H4 (cell line): ENCODE data around the gene ADSL. TPM values are rescaled to one million over a fixed set of nuclear protein-coding genes. Genes with fewer than 3 reads are reported as not detected.

Experiments used
- DNase-seq: peaks from one replicate; pipeline ENCODE4 v3.0.0-alpha.2; 2015; ENCODE audit warnings: low spot score
- total RNA-seq: library from RNA; depleted of rRNA; stranded (reverse); fragments of >200 nt; shearing (Covaris generic); gene quantifications from 2 replicates; pipeline ENCODE4 v1.2.3, GENCODE V29; 2014

ADSL gene
- total RNA-seq, 1 experiment from 2014 or later: 214 TPM

DNA sequence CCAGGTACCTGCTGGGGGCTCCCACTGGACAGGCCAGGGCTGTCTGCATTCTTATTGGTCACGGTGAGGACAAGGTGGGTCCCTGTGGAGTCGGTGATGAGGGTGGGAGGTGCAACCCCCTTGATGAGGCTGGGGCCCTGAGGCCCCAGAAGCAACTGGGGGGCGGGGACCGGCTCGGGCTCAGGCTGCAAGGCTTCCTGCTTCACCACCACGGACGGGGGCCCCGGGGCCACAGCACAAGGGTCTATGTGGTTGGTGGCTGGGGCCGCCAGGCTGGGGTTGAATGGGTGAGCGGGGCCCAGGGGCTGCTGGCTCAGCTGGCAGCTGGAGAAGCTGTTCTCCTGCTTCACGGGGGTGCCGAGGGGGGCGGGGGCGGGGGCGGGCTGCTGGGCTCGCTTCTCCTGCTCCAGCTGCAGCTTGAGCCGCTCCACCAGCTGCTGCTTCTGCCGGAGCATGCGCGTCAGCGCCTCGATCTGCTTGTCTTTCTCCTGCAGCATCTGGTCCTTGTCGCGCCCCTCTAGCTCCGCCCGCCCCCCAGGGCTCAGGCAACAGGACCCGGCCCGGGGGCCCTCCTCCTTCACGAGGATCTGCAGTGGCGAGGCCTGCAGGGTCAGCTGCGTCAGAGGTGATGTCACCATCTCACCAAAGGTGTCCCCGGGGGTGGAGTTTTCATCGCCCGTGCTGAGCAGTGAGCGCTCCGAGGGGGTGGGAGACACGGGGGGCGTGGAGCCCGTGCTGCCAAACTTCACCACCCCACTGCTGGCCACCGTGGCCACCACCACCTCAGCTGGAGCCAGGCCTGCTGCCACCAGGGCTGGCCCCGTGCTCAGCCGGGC, 72.3 kb downstream of the ADSL start:
- no peak for DNase-seq

DNA sequence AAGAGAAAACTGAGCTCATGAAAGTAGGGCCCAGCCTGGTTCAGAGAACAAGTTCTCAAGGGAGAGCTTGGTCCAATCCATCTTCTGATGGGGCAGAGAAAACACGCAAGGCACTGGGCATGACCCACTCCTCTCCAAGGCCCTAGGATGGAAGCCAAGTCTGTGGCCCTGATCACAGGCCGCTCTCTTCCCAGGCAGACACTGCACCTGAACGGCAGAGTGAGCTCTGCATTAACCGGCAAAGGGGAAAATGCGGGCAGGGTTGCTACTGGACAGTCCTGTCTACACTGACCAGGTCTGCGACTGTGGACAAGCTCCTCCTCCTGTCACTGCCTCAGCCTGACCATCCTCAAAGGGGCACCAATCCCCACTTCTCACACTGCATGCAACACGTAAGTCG, 73.4 kb downstream of the ADSL start:
- no peak for DNase-seq

DNA sequence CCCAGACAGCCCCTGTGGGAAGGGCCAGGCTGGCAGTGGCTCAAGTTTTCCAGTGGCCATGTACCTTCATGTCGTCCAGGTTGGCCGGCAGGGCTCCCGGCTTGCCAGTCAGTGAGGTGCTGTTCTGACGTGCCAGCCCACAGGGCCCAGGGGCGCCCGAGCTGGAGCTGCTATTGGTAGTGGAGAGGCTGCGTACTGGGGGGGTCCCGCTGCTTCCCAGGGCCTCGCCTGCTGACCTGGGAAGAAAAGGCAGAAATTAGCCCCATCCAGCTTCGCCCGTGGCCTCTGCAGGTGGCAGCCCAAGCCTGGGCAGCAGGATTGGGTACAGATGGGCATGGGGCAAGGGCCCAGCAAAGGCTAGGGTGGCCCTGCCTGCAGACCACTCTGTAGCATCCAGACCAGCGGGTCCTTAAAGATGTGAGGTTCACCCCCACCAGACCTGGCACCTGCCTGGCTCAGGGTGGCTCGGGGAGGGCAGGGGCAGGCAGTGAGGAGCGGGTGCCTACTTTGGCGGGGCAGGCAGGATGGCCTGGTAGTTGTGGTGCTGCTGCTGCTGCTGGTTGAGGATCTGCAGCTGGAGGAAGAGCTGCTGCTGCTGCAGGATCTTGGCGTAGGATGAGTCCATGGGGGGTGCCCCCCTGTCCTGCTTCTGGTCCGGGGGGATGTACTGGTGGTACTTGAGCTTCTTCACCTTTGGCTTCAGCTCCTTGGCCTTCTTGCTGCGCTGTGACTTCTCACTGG, 74.2 kb downstream of the ADSL start:
- no peak for DNase-seq

DNA sequence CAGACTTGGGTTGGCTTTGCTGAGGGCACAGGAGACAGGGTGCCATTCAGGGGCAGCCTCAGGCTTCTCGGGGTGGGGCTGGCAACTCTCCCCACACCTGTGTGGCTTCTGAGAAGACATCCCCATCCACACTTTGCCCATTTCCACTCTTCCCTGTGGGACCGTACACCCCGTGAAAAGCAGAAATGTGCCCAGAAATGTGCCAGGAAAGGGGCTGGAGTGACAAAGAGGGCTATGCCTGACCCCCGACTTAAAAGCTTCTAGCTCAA, 74.7 kb downstream of the ADSL start:
- no peak for DNase-seq

DNA sequence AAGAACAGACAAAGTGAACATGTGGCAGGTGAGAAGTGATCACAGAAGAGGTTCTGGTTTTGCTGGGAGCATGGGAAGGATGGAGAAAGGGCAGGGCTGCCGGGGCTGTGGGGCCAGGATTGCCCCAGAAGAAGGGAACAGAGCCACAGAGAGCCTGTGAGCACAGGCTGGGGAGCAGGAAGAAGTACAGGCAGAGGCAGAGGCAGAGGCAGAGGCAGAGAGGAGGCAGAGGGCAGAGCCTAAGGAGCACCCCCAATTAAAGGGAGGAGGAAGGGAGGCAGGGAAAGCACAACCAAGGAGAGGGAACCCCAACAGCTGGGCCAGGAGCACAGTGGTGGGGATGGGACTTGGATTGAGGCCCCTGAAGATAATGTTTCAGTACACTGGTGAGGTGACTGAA, 75.6 kb downstream of the ADSL start:
- DNase-seq: no peak

DNA sequence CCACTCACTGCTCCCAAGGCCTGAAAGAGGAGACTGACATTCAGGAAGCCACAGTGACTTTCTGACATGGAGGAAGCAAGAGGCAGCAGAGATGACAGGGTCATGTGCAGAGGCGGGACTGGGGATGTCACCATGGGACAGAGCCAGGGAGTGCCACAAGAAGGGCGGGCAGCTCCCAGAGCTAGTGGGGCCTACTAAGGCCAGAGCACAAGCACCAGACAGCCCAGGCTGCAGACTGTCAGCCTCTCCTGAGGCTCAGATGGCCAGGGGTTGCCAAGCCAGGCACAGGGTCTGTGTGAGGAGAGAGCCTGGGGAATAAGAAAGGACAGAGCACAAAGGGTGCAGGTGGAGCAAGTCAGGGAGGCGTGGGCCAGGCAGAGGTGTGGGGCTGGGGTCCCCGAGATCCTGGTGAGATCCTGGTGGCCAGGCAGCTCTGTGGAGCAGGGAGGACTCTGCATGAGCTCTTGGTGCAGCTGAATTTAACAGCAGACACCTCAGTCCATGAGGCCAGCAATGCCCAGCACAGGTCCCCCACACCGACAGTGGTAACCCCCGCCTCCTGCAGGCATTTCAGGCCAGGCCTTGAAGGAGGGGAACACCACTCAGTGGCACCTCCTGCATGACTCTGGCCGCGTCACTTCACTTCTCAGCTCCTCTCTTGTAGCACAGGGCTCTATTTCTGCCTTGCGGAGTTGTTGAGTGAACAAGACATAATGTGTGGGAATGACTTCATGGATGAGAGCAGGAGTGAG, 76.4 kb downstream of the ADSL start:
- no peak for DNase-seq

DNA sequence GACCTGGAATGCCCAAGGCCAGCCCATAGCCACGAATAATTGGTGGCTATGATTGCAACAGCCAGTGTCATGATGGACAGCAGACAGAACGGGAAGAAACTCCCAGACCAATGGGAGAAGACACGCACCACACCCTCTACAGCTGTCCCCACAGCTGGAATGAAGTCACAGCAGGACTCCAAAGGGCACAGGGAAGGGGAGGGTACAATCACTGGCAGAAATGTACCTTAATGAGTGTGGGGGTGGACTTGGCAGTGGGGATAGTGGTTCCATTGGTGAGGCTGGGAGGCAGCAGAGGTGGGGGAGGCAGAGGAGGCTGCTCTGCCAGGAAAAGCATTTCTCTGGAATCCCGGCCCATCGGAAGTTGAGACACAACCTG, 77.0 kb downstream of the ADSL start:
- DNase-seq: no peak

DNA sequence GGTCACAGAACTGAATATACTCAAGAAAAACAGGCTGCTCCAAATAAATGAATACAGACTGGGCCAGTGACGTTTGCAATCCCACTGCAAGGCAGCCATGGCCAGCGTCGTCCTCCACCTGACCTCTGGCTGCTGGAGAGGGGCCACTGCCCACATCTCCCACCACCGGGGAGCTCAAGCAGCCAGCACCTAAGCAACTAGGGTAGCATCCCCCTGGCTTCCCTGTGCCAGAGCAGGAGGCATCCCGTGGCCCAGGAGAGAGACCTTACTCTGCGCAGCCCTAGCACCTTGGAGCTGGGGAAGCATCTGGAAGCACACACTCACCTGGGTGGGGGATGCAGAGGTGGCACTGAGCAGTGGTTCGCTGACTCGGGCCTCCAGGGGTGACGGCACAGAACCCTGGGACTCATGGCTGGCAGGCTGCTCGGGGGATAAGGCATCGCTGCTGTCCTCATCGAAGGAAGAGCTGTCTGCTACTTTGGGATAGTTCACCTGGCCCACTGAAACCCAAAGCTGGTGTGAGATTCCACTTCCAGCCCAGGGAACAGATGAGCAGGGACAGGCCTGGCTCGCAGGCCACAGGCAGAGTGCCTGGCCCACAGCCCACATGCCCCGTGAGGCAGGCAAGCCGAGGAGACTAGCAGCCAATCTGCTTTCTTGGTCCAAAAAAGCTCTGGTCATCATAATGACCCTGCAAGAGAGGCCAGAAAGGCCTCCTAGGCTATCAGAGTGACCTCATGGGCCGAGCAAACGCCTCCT, 77.8 kb downstream of the ADSL start:
- no peak for DNase-seq

DNA sequence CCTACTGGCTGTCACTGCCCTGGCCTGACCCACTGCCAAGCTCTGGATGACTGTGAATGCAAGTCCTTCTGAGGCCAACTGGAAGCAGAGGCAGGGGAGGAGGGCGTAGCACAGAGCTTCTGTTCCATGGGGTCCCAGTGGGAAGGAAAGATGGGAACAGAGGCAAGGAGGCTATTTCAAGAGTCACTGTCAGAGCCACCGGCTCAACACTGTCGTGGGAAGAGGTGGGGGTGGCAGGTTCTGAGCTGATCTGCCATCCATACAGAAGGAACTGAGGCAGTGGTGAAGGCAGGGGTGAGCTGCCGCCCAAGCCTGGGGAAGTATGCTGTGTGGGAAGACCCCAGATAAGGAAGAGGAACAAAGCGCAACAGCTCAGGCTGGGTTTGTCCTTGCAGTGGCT, 78.8 kb downstream of the ADSL start:
- no peak for DNase-seq

DNA sequence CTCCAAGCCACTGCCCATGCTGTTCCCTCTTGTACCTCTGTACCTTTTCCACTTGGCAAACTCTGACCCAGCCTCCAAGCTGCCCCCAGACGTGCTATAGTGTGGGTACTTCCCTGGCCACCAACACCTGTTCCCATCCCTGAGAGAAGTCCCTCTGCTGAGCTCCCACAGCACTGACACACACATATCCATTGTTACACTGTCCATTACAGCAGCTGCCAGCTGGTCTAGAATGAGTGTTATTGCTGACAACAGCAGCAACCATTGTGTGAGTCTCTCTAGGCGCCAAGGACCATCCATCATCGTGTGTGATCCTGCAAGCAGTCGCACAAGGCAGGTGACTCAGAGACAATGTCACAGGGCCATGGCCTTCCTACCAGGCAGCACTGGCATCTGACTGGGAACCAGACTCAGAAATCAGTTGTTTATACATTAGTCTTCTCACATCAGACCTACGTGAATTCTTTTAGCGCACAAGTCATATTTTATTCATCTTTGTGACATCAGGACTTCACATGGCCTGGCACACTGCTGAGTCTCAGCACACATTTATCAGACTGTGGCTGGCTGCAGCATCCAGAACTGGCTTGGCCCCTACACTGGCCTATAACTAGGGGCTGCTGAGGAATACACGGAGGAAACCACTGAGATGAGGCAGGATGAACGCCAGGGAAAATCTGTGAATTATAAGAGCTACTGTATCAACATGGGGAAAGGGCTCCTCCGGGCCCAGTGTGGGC, 80.5 kb downstream of the ADSL start:
- no peak for DNase-seq

DNA sequence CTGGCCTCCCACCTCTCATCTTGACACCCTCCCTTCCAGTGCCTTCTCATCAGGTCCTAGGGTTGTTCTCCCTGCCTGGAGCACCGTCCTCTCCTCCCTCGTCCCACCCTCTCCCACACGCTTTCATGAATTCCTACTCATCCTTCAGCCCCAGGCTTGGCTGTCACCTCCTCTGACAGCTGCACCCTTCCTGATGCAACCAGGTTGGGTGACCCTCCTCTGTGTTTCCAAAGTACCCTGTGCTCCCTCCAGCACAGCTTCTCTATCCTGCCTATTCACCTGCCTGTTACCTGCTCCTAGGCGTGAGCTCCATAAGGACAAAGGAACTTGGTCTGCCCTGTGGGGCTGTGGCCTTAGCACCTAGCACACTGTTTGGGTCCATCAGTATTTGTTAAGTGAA, 82.5 kb downstream of the ADSL start:
- no peak for DNase-seq

DNA sequence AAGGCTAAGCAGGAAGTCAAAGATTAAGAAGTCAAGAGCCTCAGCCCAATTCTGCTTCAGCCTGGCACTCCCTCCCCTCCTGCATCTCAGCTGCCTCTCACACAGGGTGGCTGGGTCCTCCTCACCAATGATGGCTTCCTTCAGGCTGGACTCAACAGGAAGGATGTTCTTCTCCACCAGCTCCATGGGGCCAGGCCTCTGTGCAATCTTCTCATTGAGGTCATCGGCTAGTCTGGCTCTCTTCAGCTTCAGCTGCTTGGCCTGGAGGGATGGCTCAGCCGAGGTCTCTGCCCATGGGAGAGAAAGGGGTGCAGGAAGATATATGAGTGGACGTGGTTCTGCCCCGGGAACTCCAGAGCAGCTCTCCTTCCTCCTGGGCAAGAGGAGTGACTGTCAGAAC, 83.2 kb downstream of the ADSL start:
- DNase-seq: no peak

DNA sequence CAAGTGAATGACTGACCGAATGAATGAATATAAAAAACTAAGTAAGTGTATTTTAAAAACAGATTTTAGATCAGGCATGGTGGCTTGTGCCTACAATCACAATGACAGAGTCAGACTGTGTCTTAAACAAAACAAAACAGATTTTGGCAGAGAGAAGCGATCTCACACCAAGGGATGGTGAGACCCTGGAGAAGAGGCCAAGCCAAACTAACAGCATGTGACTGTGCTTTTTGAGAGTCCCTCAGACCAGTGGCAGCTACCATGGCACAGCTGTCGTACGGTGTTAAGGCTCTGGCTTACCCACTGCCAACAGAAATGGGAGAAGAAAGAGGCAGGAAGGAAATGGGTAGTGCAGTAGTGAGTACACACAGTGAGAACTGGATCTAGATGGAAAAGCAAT, 84.7 kb downstream of the ADSL start:
- no peak for DNase-seq

DNA sequence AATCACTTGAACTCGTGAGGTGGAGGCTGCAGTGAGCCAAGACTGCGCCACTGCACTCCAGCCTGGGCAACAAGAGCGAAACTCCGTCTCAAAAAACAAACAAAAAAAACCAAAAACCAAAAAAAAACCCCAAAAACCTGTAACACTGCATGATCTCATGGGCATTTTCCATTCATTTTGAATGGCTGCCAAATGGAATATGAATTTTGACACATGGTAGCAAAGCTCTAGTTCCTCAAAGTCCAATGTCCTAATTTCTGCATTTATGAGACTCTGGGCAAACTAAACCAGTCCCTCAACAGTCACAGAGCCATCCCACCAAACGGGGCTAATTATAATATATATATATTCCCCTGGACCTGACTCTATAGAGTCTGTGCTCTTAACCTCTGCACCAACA, 85.9 kb downstream of the ADSL start:
- DNase-seq: no peak

DNA sequence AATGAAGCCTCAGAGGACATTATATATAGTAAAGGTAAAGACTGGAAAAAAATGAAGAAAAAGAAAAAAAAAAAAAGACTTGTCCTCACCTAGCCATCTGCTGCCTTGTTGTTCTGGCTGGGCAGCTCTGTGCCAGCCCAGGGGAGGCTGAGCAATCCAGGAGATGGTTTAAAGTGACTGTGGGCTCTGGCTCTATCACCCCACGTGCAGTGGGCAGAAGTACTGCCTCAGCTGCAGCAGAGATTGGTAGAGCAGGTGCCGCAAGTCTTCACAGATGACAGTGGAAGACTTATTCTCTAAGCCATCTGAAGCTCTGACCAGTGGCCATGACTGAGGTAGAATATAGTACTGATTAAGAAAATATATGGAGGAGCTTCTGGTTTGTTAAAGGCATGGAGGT, 86.3 kb downstream of the ADSL start:
- DNase-seq: no peak

DNA sequence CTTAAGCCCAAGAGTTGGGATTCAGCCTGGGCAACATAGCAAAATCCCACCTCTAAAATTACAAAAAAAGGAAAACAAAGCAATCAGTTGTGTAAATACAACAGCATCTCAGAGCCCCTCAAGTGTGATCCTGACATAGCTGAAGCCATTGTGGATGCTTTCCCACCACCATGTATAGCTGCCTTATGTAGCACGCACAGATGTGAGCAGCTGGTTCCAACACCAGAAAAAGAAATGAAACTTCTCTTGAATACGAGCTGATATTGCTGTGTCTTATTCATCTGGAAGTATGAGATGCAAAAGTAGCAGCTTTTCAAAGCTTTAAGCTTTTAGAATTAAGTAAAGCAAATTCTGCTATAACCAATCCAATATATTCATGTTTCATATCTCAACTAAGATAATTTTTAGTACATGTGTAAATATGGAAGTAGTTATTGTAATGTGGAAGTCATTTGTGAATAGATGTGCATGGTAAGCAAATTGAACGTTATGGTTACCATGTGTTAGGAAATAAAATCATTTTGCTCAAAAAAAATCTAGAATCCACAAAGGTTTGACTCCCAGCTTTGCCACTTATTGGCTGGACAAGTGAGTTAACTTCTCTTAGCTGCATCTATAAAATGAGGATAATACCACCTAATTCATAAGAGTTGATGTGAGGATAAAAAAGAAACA, 87.3 kb downstream of the ADSL start:
- no peak for DNase-seq

DNA sequence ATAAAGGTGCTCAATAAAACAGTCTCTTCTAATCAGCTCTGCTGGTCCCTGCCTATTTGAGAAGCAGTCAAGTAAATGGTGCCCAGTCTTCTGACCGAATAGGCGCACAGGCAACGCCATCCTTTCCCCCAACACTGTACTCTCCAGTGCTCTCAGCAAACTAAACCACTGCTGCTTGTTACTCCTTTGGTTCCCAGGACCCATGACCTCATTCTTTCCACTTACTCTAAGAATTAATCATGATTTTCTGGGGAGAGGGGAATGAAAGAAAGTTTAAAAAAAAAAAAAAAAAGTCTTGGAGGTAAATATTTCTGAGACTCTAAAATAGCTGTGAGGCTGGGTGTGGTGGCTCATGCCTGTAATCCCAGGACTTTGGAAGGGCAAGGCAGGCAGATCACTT, 87.8 kb downstream of the ADSL start:
- DNase-seq: no peak

DNA sequence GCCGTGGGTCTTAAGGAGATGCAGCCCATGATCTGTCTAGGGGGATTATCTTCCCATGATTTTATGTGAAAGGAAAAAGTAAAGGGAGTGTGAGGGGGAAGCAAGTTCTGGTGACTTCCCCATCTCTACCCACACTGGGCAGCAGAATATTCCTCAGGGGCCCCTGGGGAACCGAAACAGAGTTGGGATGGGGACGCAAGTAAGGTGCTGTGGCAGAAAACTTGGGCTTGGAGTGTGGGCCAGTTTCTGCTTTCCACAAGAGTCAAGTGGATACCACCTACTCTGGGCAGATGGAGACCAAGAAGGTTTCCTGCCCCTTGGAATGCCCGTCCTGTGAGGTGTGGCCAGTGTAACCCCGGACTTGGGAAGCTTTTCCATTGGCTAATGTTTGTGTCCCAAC, 88.4 kb downstream of the ADSL start:
- no peak for DNase-seq

DNA sequence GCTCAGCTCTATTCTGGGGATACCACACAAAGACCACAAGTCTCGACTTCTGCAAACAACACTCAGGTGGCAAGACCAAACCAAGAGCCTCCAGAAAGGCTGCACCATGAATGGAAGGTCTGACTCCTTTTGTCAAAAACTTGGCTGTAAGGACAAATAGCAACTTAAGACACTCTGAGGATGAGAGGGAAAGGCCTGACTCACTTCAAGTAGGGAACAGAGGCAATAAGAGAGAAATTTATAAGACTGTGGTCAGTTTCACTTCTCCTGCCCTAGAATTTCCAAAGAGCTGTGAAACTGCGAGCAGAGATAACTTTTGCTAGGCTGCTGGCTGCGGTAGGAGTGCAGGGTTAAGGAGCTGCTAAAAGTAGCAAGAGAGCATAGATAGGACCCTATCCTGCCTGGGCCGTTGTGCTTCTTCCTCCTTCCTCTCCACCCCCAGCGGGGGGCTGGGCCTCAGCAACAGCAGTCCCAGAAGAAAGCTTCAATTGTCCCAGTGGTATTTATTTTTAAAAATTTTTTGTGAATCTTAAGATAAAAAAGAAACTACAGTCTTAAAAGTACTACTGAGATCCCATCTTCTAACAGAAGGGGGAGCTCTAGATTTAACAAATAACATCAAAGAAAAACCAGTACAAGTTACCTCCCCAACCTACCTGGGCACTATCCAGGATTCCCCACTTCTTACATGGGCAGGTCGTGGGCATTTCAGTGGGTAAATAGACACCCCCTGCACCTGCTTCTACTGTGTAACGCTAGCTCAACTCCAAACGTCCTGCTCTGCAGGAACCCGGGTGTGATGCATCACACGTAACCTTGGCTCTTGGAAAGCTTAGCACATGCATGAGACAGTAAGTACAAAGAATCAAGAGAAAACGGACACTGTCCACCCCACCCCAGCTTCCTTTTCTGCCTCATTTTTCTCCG, 90.5 kb downstream of the ADSL start:
- no peak for DNase-seq
